Panc1 (cell line): Measurements from ENCODE around the gene RBPMS2.

ENCODE experiments used
- TF ChIP-seq, protein P1 (sequence below): fragments of 450-650 bp; IDR thresholded peaks from 2 replicates; pipeline ENCODE4 v1.5.1; 2017; ENCODE audit warnings: mild to moderate bottlenecking
- TF ChIP-seq, protein P2 (sequence below), 2 experiments: IDR thresholded peaks; 2 replicates each; pipeline ENCODE4 v1.6.1; 2011 to 2012; ENCODE audit warnings: low read depth in 2 of 2, control low read depth in 1 of 2, low read length in 1 of 2, mild to moderate bottlenecking in 1 of 2, moderate library complexity in 1 of 2; ENCODE audit not compliant: insufficient read depth in 1 of 2

DNA sequence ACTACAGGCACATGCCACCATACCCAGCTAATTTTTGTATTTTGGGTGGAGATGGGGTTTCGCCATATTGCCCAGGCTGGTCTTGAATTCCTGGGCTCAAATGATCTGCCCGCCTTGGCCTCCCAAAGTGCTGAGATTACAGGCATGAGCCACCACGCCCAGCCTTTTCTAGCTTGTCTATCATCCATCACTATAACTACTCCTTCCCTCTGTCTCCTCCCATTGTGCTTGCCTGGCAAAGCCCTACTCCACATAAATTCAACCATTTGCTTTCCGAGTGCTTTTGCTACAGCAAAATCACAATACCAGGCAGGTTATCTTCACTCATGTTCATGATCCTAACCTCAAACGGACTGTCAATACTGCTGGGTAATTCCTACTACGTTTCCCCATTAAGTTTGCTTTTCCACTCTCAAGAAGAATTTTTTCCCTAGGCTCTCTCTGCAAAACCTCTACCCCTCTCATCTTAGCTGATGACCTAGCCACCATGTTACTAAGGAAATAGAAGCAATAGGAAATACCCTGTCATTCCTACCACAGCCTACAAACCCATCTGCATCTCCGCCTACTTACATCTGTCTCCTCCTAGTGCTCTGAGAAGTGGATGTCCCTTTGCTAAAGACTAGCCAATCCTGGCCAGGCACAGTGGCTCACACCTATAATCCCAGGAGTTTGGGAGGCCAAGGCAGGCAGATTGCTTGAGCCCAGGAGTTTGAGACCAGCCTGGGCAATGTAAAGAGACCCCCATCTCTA lies 64.5 kb downstream of the RBPMS2 start:
- TF ChIP-seq, protein P1, sequence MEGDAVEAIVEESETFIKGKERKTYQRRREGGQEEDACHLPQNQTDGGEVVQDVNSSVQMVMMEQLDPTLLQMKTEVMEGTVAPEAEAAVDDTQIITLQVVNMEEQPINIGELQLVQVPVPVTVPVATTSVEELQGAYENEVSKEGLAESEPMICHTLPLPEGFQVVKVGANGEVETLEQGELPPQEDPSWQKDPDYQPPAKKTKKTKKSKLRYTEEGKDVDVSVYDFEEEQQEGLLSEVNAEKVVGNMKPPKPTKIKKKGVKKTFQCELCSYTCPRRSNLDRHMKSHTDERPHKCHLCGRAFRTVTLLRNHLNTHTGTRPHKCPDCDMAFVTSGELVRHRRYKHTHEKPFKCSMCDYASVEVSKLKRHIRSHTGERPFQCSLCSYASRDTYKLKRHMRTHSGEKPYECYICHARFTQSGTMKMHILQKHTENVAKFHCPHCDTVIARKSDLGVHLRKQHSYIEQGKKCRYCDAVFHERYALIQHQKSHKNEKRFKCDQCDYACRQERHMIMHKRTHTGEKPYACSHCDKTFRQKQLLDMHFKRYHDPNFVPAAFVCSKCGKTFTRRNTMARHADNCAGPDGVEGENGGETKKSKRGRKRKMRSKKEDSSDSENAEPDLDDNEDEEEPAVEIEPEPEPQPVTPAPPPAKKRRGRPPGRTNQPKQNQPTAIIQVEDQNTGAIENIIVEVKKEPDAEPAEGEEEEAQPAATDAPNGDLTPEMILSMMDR = no peak
- TF ChIP-seq, protein P2, sequence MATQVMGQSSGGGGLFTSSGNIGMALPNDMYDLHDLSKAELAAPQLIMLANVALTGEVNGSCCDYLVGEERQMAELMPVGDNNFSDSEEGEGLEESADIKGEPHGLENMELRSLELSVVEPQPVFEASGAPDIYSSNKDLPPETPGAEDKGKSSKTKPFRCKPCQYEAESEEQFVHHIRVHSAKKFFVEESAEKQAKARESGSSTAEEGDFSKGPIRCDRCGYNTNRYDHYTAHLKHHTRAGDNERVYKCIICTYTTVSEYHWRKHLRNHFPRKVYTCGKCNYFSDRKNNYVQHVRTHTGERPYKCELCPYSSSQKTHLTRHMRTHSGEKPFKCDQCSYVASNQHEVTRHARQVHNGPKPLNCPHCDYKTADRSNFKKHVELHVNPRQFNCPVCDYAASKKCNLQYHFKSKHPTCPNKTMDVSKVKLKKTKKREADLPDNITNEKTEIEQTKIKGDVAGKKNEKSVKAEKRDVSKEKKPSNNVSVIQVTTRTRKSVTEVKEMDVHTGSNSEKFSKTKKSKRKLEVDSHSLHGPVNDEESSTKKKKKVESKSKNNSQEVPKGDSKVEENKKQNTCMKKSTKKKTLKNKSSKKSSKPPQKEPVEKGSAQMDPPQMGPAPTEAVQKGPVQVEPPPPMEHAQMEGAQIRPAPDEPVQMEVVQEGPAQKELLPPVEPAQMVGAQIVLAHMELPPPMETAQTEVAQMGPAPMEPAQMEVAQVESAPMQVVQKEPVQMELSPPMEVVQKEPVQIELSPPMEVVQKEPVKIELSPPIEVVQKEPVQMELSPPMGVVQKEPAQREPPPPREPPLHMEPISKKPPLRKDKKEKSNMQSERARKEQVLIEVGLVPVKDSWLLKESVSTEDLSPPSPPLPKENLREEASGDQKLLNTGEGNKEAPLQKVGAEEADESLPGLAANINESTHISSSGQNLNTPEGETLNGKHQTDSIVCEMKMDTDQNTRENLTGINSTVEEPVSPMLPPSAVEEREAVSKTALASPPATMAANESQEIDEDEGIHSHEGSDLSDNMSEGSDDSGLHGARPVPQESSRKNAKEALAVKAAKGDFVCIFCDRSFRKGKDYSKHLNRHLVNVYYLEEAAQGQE (IDR thresholded peaks at IDR 0.05; ENCODE audit: insufficient read depth in 1 of 2, low read depth in 2 of 2, low read length in 1 of 2) = no peak
